ENCODE results near the gene RCOR1.

The RCOR1 gene

DNA sequence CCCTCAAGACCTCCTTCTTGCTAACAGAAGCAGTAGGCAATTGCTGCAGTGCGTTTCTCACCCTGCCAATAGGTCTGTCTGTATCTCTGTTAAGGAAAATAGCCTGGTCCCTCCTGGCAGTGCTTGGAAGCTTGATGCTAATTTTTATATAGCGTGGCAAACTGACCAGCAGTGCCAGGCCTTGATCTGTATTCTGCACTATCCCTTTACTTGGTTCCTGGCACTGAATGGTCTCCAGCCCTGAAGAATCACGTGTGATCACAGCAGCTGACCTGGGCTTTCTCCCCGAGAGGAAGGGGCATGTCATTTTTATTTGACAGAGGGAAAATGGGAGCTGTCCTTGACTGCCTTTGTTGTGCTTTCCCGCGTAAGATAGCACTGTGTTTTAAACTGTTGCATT lies 136.1 kb downstream of the RCOR1 start:
- DNase-seq = no peak

DNA sequence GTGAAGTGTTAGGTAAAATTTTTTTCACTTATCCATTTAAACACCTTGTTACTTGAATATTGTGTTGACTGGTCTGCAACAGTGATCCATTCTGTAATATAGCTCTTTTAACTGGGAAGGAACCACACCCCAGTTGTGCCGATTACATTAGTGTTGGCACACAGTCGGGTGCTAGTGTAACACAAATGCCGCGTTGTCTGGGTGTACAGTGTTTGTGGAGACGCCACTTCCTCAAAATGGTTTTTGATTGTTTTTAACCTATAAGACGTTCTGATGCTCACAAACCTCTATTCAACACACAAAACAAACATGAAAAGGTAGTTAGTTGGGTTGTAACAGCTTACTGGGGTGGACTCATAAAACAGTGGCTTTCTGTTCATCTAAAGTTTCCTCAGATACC lies 136.8 kb downstream of the RCOR1 start:
- DNase-seq = no peak

DNA sequence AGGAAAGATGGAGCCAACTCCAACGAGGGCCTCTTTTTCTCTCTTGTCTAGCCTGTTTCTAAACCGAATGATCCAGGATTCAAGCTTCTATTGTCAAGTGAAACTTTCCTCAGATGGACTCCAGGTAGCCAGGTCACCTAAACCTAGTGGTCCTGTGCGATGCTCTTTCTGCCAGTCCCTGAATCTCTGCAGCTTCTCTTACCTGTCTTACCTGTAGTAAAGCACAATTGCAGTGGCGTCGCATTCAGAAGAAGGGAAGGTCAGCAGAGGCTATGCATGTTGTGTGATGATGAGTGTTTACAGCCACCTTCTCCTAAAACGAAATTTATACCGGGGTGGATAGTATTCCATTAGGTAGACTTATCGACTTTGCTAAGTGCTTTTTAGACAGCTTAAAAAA lies 137.4 kb downstream of the RCOR1 start:
- DNase-seq = no peak

DNA sequence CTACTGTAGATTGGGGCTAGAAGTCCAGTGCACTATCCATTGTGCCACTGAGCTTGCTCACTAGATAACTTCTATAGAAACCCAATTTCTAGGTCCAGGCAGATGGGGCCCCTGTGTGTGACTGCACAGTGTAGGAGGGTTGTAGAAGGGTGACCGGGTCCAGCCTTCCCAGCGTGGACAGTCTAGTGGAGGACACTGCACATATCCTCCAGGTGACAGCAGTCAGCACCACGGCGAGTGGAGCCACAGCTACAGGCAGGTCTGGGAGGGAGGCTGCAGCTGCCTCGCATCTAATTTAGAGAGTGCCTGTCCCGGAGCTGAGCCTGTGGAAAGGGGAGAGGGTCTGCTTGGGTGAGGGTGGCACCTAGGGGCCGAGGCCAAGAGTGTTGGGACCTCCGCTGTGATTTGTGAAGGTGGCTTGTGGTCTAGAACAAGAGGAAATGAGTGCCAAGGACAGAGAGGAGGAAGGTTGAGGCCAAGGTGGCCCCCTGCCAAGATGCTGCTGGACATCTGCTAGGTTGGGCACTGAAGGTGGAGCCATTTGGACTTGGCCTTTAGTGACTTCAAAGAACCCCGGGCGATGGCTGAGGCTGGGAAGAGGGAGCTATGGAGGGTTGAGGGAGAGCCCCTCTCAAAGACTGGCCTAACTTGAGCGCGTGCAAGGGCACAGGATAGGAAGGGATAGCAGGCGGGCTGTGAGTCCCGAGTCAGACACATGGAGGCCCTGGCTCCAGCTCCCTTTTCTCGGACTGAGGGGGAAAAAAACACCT lies 138.8 kb downstream of the RCOR1 start:
- DNase-seq = no peak

DNA sequence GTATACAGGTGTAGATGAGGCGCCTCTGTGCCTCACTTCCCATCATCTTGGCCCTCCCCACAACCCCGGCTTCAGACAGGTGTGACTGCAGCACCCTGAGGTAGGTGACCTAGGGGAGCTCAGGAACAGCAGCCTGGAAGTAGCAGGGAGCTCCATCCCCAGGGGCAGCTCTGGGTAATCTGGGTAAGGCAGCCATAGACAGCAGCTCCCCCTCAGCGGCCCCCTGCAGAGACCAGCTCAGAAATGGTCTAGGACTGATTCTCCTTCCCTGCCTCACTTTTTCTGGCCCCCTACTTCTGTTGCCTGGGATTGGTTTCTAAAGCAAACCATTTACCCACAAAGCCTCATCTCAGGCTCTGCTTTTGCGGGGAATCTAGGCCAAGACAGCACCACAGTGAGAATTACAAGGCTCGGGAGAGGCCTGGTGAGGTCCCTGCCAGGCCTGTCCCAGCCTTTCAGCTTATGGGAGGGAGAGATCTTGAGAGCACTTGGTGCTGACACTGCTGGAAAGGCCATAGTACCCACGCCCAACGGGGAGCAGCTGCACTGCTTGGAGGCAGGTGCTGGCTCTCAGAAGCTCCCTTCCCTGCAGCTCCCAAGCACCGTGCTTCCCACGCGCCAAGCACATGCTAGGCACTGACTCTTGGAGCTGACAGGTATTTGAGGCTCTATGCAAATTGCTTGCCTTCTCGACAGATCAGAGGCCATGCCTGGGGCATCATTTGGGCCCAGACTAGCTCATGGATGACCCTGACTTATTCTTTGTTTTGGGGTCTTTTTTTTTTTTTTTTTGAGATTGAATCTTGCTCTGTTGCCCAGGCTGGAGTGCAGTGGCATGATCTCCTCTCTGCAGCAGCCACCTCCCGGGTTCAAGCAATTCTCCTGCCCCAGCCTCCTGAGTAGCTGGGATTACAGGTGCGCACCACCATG lies 139.7 kb downstream of the RCOR1 start:
- DNase-seq = no peak

DNA sequence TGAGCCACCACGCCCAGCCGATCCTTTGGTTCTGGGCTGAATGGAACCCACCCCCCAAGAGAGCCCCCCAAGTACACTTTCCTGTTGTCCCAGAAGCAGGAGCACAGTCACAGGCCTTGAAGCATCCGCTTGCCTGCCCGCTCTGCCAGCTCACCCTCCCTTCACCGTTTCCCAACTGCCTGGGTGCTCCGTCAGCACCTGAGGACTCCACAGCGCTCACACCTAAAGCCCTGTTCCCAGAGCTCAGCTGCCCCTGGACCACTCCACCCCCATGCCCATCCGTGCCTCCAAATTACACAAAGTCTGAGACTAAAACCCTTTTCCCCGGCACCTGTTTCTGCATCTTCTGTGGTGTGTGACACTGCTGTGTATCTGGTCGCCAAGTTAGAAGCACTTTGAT lies 140.5 kb downstream of the RCOR1 start:
- no peak for DNase-seq

DNA sequence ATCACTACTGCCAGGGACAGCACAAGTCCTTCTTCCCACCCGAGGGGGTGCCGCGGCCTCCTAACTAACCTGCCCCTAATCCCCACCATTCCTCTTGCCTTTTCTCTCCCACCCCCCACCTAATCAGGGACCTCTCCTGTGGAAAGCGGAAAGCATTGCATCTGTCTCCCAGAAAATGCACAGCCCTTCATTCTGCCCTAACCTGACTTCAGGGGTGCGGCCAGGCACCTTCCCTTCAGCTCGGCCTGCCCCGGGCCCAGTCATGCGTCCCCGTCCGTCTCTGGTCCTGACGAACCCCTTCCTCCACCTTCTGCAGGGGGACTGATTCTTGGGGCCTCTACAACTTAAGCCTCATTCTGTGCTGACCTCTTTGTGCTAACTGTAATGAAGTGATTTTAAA lies 140.9 kb downstream of the RCOR1 start:
- no peak for DNase-seq

DNA sequence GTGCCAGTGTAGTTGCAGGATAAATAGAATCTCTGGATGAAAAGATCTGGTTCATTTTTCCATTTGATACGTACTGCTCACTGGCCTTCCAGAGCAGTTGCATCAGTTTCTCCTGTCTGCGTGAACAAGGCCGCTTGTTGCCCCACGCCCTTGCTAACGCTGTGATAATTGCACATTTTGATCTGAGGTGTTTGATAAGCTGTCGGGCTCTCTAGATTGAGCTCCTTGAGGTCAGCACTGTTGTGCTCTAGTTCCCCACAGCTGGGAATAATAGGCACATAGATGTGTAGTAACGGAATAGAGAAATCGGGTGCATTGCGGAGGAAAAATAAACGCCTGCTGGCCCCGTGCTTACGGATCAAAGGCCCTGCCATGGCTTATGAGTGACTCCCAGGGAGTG lies 142.0 kb downstream of the RCOR1 start:
- no peak for DNase-seq

DNA sequence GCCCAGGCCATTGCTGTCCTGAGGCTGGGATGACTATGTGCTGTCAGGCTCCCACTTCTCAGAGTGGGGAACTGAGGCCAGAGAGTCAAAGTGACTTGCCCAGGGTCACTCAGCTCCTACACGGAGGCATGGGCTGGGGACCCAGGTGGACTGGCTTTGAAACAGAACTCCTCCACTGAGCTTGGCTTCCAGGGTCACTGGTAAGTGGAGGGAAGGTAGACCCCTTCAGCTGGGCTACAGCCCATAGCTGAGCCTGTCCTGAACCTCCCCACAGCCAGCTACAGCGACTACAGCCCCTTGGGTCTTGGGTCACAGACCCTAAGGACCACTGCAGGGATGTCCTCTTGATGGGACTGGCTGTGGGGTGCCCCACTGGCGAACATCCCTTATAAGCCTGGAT lies 144.5 kb downstream of the RCOR1 start:
- no peak for DNase-seq

DNA sequence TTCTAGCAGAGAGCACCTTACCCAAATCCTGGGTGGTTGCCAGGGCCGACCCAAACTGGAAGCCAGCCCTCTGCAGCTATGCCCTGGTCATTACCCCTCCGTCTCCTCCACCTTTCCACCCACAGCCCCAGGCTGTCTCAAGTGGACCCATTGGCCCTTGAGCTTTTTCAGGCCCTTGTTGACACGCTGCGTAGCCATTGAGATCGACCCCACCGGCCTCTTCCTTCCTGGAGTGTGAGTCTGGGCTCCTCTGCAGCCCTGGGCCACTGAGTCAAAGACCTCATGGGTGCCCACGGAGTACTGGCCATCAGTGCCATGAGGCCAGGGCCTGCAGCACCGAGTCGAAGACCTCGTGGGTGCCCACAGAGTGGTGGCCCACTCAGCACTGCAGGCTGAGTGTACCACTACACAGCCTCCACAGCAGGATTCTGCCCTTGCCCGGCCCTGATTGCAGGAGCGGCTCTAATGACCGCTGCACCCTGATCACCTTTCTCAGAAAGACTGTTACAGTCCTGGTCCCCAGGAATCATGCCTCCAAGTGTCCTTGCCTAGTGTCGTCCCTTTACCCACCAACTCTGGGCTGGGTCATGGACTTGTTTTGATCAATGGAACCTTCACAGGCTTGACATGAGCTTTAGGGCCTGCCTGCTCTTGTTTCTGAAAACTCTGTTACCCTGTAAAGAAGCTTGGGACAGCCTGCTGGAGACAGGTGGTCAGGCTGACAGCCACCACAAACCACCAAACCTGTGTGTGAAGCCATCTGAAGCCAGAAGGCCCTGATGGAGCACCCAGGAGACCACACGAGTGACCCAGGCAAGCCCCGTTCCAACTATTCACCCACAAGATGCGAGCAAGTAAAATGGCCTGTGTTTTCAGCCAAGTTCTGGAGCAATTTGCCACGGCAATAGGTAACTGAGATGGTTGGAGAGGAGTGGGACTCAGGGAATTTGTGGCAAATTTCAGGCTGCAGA lies 145.2 kb downstream of the RCOR1 start:
- no peak for DNase-seq

DNA sequence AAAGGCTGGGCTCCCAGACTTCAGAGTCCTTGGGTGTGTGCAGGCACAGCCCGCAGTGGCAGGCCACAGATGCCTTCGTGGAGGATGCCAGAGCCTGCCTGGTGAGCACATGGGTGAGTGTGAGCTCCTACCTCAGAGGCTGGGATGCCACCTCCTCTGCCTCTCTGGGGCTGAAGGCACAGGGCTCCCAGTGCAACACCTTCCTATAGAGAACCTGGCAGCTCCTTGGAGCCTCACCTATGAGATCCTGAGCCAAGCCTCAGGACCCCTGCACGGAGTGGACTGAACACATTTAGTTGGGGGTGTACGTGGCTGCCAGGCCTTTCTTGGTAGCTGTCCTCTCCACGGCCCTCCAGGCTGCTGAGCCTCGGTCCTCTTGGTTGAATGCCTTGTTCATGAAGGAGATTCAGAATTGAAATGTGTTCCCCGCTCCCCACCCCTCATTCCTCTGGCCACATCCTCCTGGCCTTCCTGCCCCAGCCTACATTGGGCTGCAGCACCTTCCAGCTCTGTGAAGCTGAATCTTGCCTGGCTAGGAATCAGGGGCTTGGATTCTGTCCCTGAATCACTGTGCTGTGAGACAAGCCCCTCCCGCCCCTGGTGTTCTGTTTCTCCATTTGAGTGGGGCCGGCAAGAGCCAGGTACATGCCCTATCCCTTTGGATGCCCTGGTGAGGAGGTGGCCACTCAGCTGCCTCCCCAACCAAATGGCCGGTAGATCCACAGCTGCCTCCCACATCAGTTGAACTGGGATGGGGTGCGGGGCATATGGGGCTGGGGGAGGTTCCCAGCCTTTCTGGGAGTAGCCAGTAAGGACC lies 146.1 kb downstream of the RCOR1 start:
- no peak for DNase-seq

DNA sequence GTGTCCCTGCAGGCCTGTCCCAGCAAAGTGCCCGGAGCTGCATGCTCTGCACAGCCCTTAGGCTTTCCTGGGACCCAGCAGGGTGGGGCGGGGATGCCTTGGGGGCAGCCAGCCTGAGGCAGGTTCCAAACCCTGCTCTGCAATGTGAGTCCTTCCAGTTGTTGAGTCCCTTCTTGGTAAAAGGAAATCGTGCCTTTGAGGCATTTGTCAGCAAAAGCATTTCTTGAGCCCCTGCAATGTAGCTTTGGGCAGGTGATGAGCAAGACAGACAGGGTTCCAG lies 146.7 kb downstream of the RCOR1 start:
- no peak for DNase-seq

DNA sequence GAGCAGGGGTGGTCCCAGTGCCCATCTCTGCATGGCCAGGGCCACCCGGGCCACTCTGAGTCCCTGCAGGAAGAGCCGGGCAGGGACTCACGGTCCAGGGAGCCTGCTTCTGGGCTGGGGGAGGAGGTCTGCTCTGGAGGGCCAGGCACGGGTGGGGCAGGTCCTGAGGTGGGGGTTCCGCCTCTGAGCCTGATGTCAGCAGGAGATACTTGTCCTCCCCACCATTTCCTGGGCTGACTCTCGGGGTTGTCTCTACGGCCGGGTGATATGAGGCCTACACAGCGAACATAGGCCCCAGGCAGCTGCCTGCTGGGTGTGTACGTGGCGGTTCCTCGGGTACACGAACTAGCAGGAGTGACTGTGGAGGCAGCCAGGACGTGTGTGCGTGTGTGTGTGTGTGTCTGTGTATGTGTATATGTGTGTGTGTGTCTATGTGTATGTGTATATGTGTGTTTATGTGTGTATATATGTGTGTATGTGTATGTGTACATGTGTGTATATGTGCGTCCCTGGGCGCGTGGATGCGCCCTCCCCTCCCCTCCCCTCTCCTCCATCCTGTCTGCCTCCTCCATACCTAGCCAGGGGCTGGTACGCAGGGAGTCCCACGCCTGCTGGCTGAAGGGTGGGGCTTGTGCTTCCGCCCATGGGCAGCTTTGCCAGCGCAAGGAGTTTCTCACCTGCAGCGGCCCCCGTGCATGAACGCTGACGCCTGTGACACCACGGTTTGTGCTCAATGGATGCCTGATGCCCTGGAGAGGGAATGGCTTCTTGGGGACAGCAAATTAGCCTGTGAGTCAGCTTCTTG lies 154.4 kb downstream of the RCOR1 start:
- no peak for DNase-seq

DNA sequence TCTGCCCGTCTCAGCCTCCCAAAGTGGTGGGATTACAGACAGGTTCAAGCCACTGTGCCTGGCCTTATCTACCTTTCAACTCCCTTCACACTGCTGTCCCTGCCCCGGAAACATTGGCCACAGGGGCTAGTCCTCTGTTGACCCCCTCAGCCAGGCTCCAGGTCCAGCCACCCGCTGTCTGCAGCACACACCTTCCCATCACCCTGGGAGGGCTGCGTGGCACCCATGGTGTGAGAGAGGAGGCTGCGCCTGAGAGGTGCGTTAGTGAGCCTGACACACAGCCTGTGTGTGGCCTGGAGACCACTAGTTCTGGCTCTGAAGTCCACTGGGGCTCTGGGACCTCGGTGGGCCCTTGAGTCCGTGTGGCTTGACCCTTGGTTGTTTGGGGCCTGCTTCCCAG lies 156.4 kb downstream of the RCOR1 start:
- DNase-seq = no peak

DNA sequence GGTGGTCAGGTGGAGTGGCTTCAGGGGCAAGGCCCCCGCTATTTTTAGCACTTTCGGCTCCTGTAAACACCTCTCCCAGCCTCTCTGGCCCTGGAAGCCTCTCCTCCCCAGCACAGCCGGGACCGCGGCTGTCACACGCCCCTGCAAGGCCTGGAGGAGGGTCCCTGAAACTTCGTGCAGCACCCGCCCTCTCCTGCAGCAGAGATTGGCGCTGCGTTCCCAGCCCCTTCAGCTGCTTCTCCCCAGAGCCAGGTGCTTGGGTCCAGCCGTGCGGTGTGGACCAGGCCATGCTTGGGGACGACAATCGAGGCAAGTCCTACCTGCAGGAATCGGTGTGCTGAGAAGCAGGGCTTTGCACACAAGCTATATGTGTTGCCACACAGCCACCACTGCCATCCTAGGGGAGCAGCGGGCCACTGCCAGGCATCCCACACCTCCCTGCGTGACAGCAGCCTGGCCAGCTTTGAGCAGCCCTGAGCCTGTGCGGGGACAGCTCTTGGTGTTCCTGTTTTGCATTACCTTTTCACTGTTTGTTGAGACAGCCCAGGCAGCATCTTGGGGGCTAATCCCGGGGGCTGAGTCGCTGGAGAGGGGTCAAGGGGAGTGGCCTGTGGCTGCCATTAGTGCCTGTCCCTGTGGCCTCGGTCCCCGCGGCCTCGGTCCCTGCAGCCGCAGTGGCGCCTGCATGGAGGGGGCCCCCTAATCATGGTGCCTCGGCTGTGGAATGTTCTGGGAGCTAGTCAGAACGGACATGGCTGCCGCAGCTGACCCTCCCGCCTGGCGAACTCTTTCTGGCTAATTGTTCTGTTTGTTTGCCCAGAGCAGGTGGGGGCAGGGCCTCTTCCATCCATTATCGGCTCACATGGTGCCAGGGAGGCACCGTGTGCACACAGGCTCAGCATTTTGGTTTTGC lies 157.2 kb downstream of the RCOR1 start:
- DNase-seq = no peak

DNA sequence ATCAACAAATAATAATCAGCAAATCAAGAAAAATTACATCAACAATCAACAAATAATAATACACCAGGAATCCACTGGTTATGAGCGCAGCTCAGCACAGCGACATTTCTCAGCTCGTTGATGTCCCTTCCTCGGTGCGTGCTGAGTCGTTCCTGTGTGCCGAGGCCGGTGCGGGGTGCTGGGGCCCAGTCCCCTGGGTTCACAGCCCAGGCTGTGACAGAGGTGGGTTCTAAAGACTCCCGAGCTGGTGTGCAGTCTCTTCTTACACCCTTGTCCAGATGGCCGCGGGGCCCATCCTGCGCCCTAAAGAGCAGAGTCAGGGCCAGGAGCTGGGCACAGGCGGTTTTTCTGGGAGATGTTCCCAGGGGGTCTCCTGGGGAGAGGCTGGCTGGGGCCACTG lies 157.9 kb downstream of the RCOR1 start:
- DNase-seq = no peak

DNA sequence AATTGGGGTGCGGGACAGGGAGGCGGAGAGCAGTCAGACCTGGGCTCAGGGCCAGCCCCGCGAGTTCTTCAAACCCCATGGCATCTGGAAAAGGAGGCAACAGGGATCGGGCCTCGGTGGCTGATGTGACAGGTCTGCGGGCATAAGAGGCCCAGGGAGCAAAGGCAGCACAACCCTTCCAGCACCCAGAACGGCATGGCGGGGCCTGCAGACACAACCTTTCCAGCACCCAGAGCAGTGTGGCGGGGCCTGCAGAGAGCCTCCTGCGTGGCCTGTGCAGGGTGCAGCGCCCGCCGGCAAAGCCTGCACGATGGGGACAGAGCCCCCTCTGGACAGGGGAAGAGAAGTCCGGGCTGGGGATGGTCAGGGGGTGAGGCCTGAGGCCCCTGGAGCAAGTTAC lies 158.6 kb downstream of the RCOR1 start:
- no peak for DNase-seq

DNA sequence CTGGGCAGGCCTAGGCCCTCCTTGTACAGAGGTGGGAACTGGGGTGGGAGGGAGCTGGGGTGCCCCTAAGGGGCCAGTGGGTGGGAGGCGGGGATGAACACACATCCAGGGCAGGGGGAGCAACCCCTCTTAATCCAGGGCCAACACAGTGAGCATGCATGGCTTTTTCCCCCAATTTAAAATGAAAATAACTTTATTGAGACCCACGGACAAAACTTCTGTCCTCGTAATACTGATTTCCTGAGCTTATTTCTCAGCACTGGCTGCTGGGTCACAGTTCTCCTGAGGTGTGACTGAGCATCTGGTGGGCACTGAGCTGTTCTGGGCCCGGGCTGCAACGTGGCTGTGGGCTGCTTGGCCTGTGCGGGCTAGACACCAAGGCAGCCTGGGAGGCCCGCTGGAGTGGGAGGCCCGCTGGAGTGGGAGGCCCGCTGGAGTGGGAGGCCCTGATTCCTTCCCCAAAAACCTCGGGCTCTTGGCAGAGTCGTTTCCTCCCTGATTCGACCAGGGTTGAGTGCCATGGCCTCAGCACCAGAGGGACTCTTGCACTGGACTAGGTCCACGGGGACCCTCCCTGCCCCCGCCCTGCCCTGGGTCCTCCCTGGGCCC lies 159.9 kb downstream of the RCOR1 start:
- no peak for DNase-seq

DNA sequence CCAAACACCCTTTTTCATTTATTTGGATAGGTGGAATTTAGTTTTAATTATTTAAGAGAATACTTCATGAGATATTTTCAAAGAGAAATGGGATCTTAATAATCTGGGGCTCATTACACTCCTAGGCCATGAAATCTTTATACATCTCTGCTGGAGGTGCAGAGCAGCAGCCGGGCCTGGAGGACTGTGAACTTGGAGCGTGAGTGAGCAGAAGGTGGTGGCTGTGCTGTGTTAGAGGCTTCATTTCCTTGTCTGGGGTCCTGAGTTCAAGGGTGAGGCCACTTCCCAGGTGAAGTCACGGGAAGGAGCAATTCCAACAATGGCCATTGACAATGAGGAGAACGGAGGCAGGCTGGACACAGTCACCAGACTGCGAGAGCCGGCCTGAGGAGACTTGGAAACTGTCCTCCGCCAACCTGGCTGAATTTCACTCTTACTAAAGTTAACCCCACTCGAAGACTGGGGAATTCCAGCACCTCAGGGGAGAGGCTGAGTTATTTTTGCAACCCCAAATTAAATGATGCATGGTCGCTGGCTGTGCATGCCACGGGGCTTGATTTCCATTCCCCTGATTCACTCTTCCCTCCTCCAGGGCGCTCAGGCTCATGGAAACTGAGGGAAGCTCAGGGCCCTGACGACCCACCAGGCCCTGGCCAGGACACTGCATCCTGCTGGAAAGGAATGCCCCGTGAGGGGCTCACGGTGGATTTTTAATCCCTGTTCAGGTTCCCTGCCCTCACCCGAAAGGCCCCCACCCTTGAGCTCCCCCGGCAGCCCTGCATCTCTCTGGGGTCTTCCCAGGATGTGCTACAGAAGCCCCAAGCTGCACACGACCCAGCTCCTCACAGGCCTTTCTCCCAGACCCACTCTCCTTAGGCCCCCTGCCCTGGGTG lies 162.2 kb downstream of the RCOR1 start:
- DNase-seq = no peak
